ENCODE data around the gene AP1S1.
"Not testable (repeated sequence)": the region's sequence is repeated elsewhere in the genome, so short reads cannot be mapped to it uniquely, and the experiment has no call there.

The AP1S1 gene

GRCh38 chr7:101201695-101202602 is 47.7 kb downstream of the AP1S1 start:
- DNase-seq (ENCODE audit: low read depth) = no peak

- no peak for DNase-seq (ENCODE audit: low read depth)
Observed at GRCh38 chr7:101202603-101202918, 48.3 kb downstream of the AP1S1 start.

GRCh38 chr7:101203740-101204738 is 49.8 kb downstream of the AP1S1 start:
- DNase-seq (ENCODE audit: low read depth) = not testable (repeated sequence)

GRCh38 chr7:101205901-101206664 is 51.8 kb downstream of the AP1S1 start:
- no peak for DNase-seq (ENCODE audit: low read depth)

GRCh38 chr7:101206665-101207042 is 52.4 kb downstream of the AP1S1 start:
- DNase-seq (ENCODE audit: low read depth) = no peak

GRCh38 chr7:101207459-101207858 is 53.2 kb downstream of the AP1S1 start:
- no peak for DNase-seq (ENCODE audit: low read depth)

GRCh38 chr7:101208794-101209193 is 54.5 kb downstream of the AP1S1 start:
- DNase-seq (ENCODE audit: low read depth) = no peak

GRCh38 chr7:101210143-101210542 is 55.9 kb downstream of the AP1S1 start:
- DNase-seq (ENCODE audit: low read depth) = no peak

Data from GM04504 (cell line).